Stomach smooth muscle (tissue), 2 donors: ENCODE measurements around the gene PHYHIPL.
A peak's percentile ranks its signal among the peaks of the same experiment; 100 is the strongest.
"Not testable (repeated sequence)": the region's sequence is repeated elsewhere in the genome, so short reads cannot be mapped to it uniquely, and the experiment has no call there.

Experiments used
- H3K27ac ChIP-seq: one replicate; pipeline ENCODE4 v1.7.0; 2013; ENCODE audit warnings: mild to moderate bottlenecking, low read length, inconsistent platforms
- H3K27me3 ChIP-seq, 2 donors: one replicate each; pipeline ENCODE4 v1.7.0; 2013; ENCODE audit warnings: low read length in 2 of 2; ENCODE audit not compliant: insufficient read depth in 2 of 2, control insufficient read depth in 1 of 2
- H3K36me3 ChIP-seq, 2 donors: one replicate each; pipeline ENCODE4 v1.7.0; 2013; ENCODE audit warnings: low read length in 2 of 2; ENCODE audit not compliant: control insufficient read depth in 2 of 2, insufficient read depth in 2 of 2
- H3K4me1 ChIP-seq: one replicate; pipeline ENCODE4 v1.7.0; 2013; ENCODE audit warnings: low read length; ENCODE audit not compliant: control insufficient read depth, insufficient read depth
- H3K4me3 ChIP-seq, 2 donors: one replicate each; pipeline ENCODE4 v1.7.0; 2013; ENCODE audit warnings: low read length in 2 of 2
- H3K9ac ChIP-seq, 2 donors: one replicate each; pipeline ENCODE4 v1.7.0; 2013; ENCODE audit warnings: low read length in 2 of 2, mild to moderate bottlenecking in 1 of 2
- H3K9me3 ChIP-seq, 2 donors: one replicate each; pipeline ENCODE4 v1.7.0; 2013; ENCODE audit warnings: low read length in 2 of 2; ENCODE audit not compliant: control insufficient read depth in 2 of 2
- donor health status: healthy.
- donor health status: Pancreatic carcinoma.

Gene PHYHIPL

GRCh38 chr10:59234816-59235429 is 58.5 kb downstream of the PHYHIPL start:
- H3K27ac ChIP-seq, result no peak overlapping the region
- peak overlapping the region in 1 of 2 donors; percentile 25 for H3K9ac ChIP-seq
- H3K4me1 ChIP-seq, result no peaks in the 10 kb centered on the region
- H3K36me3 ChIP-seq, result no peaks in the 10 kb centered on the region
- H3K9me3 ChIP-seq, result no peaks in the 10 kb centered on the region
- no peaks in the 10 kb centered on the region for H3K27me3 ChIP-seq
- H3K4me3 ChIP-seq, result no peak overlapping the region

GRCh38 chr10:59236064-59236697 is 59.7 kb downstream of the PHYHIPL start:
- Histone ChIP-seq H3K4me1 (no peaks in the 10 kb centered on the region), H3K36me3 (no peaks in the 10 kb centered on the region), H3K9ac (no peak overlapping the region), H3K27ac (no peak overlapping the region), H3K27me3 (no peaks in the 10 kb centered on the region), H3K4me3 (no peak overlapping the region), H3K9me3 (no peaks in the 10 kb centered on the region)

GRCh38 chr10:59237775-59238174 is 61.3 kb downstream of the PHYHIPL start:
- Histone ChIP-seq H3K27me3 (no peaks in the 10 kb centered on the region), H3K36me3 (no peaks in the 10 kb centered on the region), H3K4me1 (no peaks in the 10 kb centered on the region), H3K27ac (no peak overlapping the region), H3K4me3 (no peak overlapping the region), H3K9me3 (no peaks in the 10 kb centered on the region), H3K9ac (no peak overlapping the region)

- not testable (repeated sequence) for H3K27me3 ChIP-seq, H3K4me3 ChIP-seq, H3K27ac ChIP-seq, H3K4me1 ChIP-seq, H3K9me3 ChIP-seq, H3K36me3 ChIP-seq, H3K9ac ChIP-seq
Measured at GRCh38 chr10:59239108-59239507, 62.7 kb downstream of the PHYHIPL start.

GRCh38 chr10:59240582-59241183 is 64.2 kb downstream of the PHYHIPL start:
- no peaks in the 10 kb centered on the region for H3K4me1 ChIP-seq
- H3K9ac ChIP-seq, result peak overlapping the region in 1 of 2 donors; percentile 6
- no peak overlapping the region for H3K27ac ChIP-seq
- H3K9me3 ChIP-seq, result no peaks in the 10 kb centered on the region
- H3K27me3 ChIP-seq, result no peaks in the 10 kb centered on the region
- no peak overlapping the region for H3K4me3 ChIP-seq
- H3K36me3 ChIP-seq, result peaks cover 3 to 5% of the 10 kb centered on the region in 2 donors

GRCh38 chr10:59242057-59242456 is 65.6 kb downstream of the PHYHIPL start:
- Histone ChIP-seq H3K9me3 (no peaks in the 10 kb centered on the region), H3K4me3 (no peak overlapping the region), H3K4me1 (no peaks in the 10 kb centered on the region), H3K36me3 (peaks cover 3 to 5% of the 10 kb centered on the region in 2 donors), H3K27me3 (no peaks in the 10 kb centered on the region), H3K9ac (no peak overlapping the region), H3K27ac (no peak overlapping the region)

- Histone ChIP-seq H3K4me3 (no peak overlapping the region), H3K27me3 (no peaks in the 10 kb centered on the region), H3K4me1 (no peaks in the 10 kb centered on the region), H3K9me3 (no peaks in the 10 kb centered on the region), H3K36me3 (peaks cover 3 to 5% of the 10 kb centered on the region in 2 donors), H3K9ac (no peak overlapping the region), H3K27ac (no peak overlapping the region)
Measured at GRCh38 chr10:59242991-59243390, 66.5 kb downstream of the PHYHIPL start.

- H3K27me3 ChIP-seq, result no peaks in the 10 kb centered on the region
- H3K4me3 ChIP-seq, result no peak overlapping the region
- no peak overlapping the region for H3K27ac ChIP-seq
- H3K4me1 ChIP-seq, result no peaks in the 10 kb centered on the region
- no peaks in the 10 kb centered on the region for H3K9me3 ChIP-seq
- H3K9ac ChIP-seq, result no peak overlapping the region
- peaks cover 3 to 5% of the 10 kb centered on the region in 2 donors for H3K36me3 ChIP-seq
Measured at GRCh38 chr10:59243611-59244195, 67.3 kb downstream of the PHYHIPL start.

- Histone ChIP-seq H3K27ac (no peak overlapping the region), H3K27me3 (no peaks in the 10 kb centered on the region), H3K36me3 (peaks cover 3 to 5% of the 10 kb centered on the region in 2 donors), H3K9me3 (no peaks in the 10 kb centered on the region), H3K4me3 (no peak overlapping the region), H3K4me1 (no peaks in the 10 kb centered on the region), H3K9ac (no peak overlapping the region)
Measured at GRCh38 chr10:59244871-59245270, 68.4 kb downstream of the PHYHIPL start.

GRCh38 chr10:59245686-59246085 is 69.2 kb downstream of the PHYHIPL start:
- H3K27me3 ChIP-seq, result no peaks in the 10 kb centered on the region
- H3K27ac ChIP-seq, result no peak overlapping the region
- H3K9ac ChIP-seq, result no peak overlapping the region
- H3K4me3 ChIP-seq, result no peak overlapping the region
- no peaks in the 10 kb centered on the region for H3K4me1 ChIP-seq
- H3K9me3 ChIP-seq, result no peaks in the 10 kb centered on the region
- H3K36me3 ChIP-seq, result peaks cover 3 to 5% of the 10 kb centered on the region in 2 donors

GRCh38 chr10:59252491-59252890 is 76.0 kb downstream of the PHYHIPL start:
- Histone ChIP-seq H3K4me3 (no peak overlapping the region), H3K27me3 (no peaks in the 10 kb centered on the region), H3K36me3 (peaks cover 7 to 19% of the 10 kb centered on the region in 2 donors), H3K9ac (no peak overlapping the region), H3K9me3 (no peaks in the 10 kb centered on the region), H3K27ac (no peak overlapping the region), H3K4me1 (no peaks in the 10 kb centered on the region)
